HepG2 (cell line): Measurements from ENCODE around the gene SLC22A23. TPM values are rescaled to one million over a fixed set of nuclear protein-coding genes. Genes with fewer than 3 reads are reported as not detected.

Experiments used
- BORCS8-MEF2B ChIP-seq: sonication (generic); formaldehyde crosslinking; IDR thresholded peaks from 2 replicates; pipeline ENCODE4 v1.8.0; 2022; ENCODE audit warnings: mild to moderate bottlenecking, missing genetic modification reagents
- CSRNP1 ChIP-seq: sonication (generic); formaldehyde crosslinking; IDR thresholded peaks from 2 replicates; pipeline ENCODE4 v1.8.1; 2023; ENCODE audit warnings: mild to moderate bottlenecking, missing genetic modification reagents
- HNRNPH1 ChIP-seq: fragments of 200-400 bp; formaldehyde crosslinking; optimal IDR thresholded peaks from 2 replicates; pipeline ENCODE3; 2017; ENCODE audit warnings: mild to moderate bottlenecking, low read depth, low read length
- MLLT10 ChIP-seq: sonication (generic); formaldehyde crosslinking; IDR thresholded peaks from 2 replicates; pipeline ENCODE4 v1.4.0; 2020; ENCODE audit warnings: missing genetic modification reagents
- NKX3-1 ChIP-seq: sonication (generic); formaldehyde crosslinking; IDR thresholded peaks from 2 replicates; pipeline ENCODE4 v1.5.0; 2020; ENCODE audit warnings: missing genetic modification reagents
- REPIN1 ChIP-seq: sonication (generic); formaldehyde crosslinking; IDR thresholded peaks from 2 replicates; pipeline ENCODE4 v1.8.0; 2022; ENCODE audit warnings: missing genetic modification reagents, low read depth, mild to moderate bottlenecking, borderline replicate concordance
- TOE1 ChIP-seq: sonication (generic); formaldehyde crosslinking; IDR thresholded peaks from 2 replicates; pipeline ENCODE4 v1.4.0; 2020; ENCODE audit warnings: mild to moderate bottlenecking, missing genetic modification reagents
- ZBTB20 ChIP-seq: sonication (generic); formaldehyde crosslinking; IDR thresholded peaks from 2 replicates; pipeline ENCODE4 v1.8.1; 2023; ENCODE audit warnings: missing genetic modification reagents, low read depth, mild to moderate bottlenecking, borderline replicate concordance
- ZNF17 ChIP-seq: sonication (generic); formaldehyde crosslinking; IDR thresholded peaks from 2 replicates; pipeline ENCODE4 v1.5.0; 2020; ENCODE audit warnings: mild to moderate bottlenecking, missing genetic modification reagents
- polyA plus RNA-seq, 8 experiments: library from polyadenylated mRNA; depleted of rRNA in 3 of 8; stranded (reverse) in 7 of 8; unstranded in 1 of 8; fragments of >200 nt; fragmentation: Illumina TruSeq in 4 of 8; extraction: Trizol in 4 of 8; gene quantifications; 2 replicates each; pipeline versions ENCODE4 v1.2.1 to v1.2.3, GENCODE V29; 2011 to 2016; ENCODE audit warnings: low read depth in 4 of 8, missing spikeins in 1 of 8, mixed read lengths in 1 of 8; ENCODE audit not compliant: insufficient read depth in 1 of 8
- total RNA-seq, 5 experiments: library from RNA; depleted of rRNA; stranded (reverse); fragments of >200 nt; fragmentation: Illumina TruSeq; extraction: Trizol; gene quantifications; 2 replicates each; pipeline ENCODE4 v1.2.3, GENCODE V29; 2016; ENCODE audit warnings: low read depth in 1 of 5
- TF ChIP-seq, protein P1 (sequence below): IDR thresholded peaks from 2 replicates; pipeline ENCODE4 v1.6.1; 2016
- TF ChIP-seq, protein P2 (sequence below): sonication (generic); formaldehyde crosslinking; IDR thresholded peaks from 2 replicates; pipeline ENCODE4 v1.9.0; 2021; ENCODE audit warnings: mild to moderate bottlenecking, missing genetic modification reagents
- TF ChIP-seq, protein P3 (sequence below): IDR thresholded peaks from 2 replicates; pipeline ENCODE4 v1.6.1; 2016; ENCODE audit warnings: low read depth, missing genetic modification reagents, missing compliant biosample characterization

SLC22A23 gene
- total and polyA plus RNA-seq, 2 of the 13 experiments (the other 11 are each of a cell fraction or from before 2014, with no cell fraction given) = 11.8 to 17.5 TPM

DNA sequence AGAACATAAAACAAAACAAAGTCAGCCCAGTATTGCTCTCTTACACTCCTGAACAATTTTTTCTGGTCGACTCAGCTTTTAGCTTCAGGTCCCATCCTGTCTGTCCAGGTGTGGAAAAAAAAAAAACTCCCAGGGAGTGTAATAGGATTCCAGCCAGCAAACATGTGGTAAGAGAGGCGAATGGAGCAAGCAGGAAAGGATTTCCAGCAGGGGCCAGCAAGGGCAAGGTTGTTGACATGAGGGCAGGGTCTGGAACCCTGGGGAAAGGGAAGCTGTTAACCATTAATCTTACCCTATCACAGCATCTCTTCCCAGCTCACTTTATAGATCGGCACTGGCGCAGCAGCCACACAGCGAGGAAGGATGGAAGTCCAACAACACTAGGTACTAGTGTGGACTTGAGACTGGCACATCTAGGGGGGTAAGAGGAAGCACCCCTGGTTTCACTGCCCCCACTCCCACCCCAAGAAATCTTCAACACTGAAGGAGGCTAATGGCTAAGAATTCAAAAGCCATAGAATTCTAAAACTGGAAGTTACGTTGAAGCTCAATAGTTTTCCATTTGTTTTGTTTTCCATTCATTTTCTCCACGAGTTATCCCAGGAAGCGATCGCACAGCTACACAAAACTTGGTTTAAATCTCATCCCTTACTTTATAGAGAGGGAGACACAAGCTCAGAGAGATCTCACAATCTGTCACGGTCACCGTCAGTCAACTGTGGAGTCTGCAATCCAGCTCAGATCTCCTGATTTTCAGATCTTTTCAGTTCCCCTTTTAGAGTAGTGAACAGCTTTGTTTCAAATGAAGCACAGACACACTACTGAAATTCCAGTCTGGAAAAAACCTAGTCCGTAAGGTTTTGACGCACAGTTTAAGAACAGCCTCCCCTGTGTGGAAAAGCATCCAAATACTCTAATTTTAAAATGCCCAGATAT is 53.3 kb downstream of the SLC22A23 start (continued):
- TF ChIP-seq, protein P1, sequence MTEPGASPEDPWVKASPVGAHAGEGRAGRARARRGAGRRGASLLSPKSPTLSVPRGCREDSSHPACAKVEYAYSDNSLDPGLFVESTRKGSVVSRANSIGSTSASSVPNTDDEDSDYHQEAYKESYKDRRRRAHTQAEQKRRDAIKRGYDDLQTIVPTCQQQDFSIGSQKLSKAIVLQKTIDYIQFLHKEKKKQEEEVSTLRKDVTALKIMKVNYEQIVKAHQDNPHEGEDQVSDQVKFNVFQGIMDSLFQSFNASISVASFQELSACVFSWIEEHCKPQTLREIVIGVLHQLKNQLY (CRISPR knock-in tag) = peak; percentile 95
- TF ChIP-seq ZNF17 (CRISPR knock-in tag) (no peak; the same call in 1 of the 2 replicates), REPIN1 (CRISPR knock-in tag) (peak; percentile 98), TOE1 (CRISPR knock-in tag) (peak; percentile 90; the same call in 1 of the 2 replicates), HNRNPH1 (no peak), NKX3-1 (peak; percentile 86), BORCS8-MEF2B (CRISPR knock-in tag) (peak; percentile 95), MLLT10 (no peak), CSRNP1 (CRISPR knock-in tag) (peak; percentile 61), ZBTB20 (CRISPR knock-in tag) (peak; percentile 97; the same call in 1 of the 2 replicates)
- TF ChIP-seq, protein P2, sequence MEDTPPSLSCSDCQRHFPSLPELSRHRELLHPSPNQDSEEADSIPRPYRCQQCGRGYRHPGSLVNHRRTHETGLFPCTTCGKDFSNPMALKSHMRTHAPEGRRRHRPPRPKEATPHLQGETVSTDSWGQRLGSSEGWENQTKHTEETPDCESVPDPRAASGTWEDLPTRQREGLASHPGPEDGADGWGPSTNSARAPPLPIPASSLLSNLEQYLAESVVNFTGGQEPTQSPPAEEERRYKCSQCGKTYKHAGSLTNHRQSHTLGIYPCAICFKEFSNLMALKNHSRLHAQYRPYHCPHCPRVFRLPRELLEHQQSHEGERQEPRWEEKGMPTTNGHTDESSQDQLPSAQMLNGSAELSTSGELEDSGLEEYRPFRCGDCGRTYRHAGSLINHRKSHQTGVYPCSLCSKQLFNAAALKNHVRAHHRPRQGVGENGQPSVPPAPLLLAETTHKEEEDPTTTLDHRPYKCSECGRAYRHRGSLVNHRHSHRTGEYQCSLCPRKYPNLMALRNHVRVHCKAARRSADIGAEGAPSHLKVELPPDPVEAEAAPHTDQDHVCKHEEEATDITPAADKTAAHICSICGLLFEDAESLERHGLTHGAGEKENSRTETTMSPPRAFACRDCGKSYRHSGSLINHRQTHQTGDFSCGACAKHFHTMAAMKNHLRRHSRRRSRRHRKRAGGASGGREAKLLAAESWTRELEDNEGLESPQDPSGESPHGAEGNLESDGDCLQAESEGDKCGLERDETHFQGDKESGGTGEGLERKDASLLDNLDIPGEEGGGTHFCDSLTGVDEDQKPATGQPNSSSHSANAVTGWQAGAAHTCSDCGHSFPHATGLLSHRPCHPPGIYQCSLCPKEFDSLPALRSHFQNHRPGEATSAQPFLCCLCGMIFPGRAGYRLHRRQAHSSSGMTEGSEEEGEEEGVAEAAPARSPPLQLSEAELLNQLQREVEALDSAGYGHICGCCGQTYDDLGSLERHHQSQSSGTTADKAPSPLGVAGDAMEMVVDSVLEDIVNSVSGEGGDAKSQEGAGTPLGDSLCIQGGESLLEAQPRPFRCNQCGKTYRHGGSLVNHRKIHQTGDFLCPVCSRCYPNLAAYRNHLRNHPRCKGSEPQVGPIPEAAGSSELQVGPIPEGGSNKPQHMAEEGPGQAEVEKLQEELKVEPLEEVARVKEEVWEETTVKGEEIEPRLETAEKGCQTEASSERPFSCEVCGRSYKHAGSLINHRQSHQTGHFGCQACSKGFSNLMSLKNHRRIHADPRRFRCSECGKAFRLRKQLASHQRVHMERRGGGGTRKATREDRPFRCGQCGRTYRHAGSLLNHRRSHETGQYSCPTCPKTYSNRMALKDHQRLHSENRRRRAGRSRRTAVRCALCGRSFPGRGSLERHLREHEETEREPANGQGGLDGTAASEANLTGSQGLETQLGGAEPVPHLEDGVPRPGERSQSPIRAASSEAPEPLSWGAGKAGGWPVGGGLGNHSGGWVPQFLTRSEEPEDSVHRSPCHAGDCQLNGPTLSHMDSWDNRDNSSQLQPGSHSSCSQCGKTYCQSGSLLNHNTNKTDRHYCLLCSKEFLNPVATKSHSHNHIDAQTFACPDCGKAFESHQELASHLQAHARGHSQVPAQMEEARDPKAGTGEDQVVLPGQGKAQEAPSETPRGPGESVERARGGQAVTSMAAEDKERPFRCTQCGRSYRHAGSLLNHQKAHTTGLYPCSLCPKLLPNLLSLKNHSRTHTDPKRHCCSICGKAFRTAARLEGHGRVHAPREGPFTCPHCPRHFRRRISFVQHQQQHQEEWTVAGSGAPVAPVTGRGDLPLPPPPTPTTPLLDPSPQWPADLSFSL (CRISPR knock-in tag) = peak; percentile 74; the same call in 1 of the 2 replicates
- TF ChIP-seq, protein P3, sequence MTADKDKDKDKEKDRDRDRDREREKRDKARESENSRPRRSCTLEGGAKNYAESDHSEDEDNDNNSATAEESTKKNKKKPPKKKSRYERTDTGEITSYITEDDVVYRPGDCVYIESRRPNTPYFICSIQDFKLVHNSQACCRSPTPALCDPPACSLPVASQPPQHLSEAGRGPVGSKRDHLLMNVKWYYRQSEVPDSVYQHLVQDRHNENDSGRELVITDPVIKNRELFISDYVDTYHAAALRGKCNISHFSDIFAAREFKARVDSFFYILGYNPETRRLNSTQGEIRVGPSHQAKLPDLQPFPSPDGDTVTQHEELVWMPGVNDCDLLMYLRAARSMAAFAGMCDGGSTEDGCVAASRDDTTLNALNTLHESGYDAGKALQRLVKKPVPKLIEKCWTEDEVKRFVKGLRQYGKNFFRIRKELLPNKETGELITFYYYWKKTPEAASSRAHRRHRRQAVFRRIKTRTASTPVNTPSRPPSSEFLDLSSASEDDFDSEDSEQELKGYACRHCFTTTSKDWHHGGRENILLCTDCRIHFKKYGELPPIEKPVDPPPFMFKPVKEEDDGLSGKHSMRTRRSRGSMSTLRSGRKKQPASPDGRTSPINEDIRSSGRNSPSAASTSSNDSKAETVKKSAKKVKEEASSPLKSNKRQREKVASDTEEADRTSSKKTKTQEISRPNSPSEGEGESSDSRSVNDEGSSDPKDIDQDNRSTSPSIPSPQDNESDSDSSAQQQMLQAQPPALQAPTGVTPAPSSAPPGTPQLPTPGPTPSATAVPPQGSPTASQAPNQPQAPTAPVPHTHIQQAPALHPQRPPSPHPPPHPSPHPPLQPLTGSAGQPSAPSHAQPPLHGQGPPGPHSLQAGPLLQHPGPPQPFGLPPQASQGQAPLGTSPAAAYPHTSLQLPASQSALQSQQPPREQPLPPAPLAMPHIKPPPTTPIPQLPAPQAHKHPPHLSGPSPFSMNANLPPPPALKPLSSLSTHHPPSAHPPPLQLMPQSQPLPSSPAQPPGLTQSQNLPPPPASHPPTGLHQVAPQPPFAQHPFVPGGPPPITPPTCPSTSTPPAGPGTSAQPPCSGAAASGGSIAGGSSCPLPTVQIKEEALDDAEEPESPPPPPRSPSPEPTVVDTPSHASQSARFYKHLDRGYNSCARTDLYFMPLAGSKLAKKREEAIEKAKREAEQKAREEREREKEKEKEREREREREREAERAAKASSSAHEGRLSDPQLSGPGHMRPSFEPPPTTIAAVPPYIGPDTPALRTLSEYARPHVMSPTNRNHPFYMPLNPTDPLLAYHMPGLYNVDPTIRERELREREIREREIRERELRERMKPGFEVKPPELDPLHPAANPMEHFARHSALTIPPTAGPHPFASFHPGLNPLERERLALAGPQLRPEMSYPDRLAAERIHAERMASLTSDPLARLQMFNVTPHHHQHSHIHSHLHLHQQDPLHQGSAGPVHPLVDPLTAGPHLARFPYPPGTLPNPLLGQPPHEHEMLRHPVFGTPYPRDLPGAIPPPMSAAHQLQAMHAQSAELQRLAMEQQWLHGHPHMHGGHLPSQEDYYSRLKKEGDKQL (CRISPR knock-in tag) = peak; percentile 98
